ENCODE results near the gene GPR42. TPM values are rescaled to one million over a fixed set of nuclear protein-coding genes. Genes with fewer than 3 reads are reported as not detected.
"Not testable (repeated sequence)": the region's sequence is repeated elsewhere in the genome, so short reads cannot be mapped to it uniquely, and the experiment has no call there.

GPR42 gene
- polyA plus RNA-seq, 2 of the 4 experiments (the other 2 are of a cell fraction), result not detected

DNA sequence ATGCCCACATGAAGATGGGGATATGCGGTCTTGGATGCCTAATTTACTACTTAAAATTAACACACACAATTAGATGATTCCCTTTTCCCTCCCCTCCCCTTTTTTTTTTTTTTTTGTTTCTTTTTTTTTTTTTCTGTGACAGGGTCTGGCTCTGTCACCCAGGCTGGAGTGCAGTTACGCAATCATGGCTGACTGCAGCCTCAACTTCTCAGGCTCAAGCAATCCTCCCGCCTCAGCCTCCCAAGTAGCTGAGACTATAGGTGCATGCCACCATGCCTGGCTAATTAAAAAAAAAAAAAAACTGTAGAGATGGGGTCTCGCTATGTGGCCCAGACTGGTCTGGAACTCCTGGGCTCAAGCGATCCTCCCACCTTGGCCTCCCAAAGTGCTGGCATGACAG is 8.7 kb downstream of the GPR42 start:
- CTCF ChIA-PET, result interaction anchor here (1.7 to 6.0 kb wide), 2 partner anchors 26 to 31 kb away, joined by 3 to 29 read pairs; no protein-coding TSS in a partner anchor
- WGBS (ENCODE audit: missing lambda C conversion rate), result 74% methylated on average over 5 of the region's 5 CpGs

GRCh38 chr19:35379992-35380391 is 9.1 kb downstream of the GPR42 start:
- Histone ChIP-seq H3K4me3 (no peak overlapping the region), H3K4me2 (no peak overlapping the region), H3K27ac (no peak overlapping the region), H3K4me1 (no peaks in the 10 kb centered on the region), H3K9me3 (peaks cover 38% of the 10 kb centered on the region)
- CTCF ChIA-PET, result interaction anchor here (1.7 to 6.0 kb wide), 2 partner anchors 26 to 88 kb away, joined by 6 to 29 read pairs; no protein-coding TSS in a partner anchor
- FAIRE-seq (peak; percentile 86), DNase-seq (ENCODE audit: low read depth in 1 of 2, low spot score in 1 of 2) (no peak), ATAC-seq (0 out of 6 replicates have a peak, but pooled peaks of 1 of the 2 experiments have one; percentile 16)
- 6% methylated on average over 1 of the region's 1 CpG for WGBS (ENCODE audit: missing lambda C conversion rate)
- TF ChIP-seq, protein P1, sequence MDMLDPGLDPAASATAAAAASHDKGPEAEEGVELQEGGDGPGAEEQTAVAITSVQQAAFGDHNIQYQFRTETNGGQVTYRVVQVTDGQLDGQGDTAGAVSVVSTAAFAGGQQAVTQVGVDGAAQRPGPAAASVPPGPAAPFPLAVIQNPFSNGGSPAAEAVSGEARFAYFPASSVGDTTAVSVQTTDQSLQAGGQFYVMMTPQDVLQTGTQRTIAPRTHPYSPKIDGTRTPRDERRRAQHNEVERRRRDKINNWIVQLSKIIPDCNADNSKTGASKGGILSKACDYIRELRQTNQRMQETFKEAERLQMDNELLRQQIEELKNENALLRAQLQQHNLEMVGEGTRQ (IDR thresholded peaks at IDR 0.05), result no peak
- TF ChIP-seq TP53 (CRISPR knock-in tag; IDR thresholded peaks at IDR 0.05), result no peak
- TF ChIP-seq MAX (IDR thresholded peaks at IDR 0.05), result no peak
- TF ChIP-seq MAZ (IDR thresholded peaks at IDR 0.05; ENCODE audit: borderline replicate concordance, low read depth, low read length), result no peak
- TF ChIP-seq, protein P2, sequence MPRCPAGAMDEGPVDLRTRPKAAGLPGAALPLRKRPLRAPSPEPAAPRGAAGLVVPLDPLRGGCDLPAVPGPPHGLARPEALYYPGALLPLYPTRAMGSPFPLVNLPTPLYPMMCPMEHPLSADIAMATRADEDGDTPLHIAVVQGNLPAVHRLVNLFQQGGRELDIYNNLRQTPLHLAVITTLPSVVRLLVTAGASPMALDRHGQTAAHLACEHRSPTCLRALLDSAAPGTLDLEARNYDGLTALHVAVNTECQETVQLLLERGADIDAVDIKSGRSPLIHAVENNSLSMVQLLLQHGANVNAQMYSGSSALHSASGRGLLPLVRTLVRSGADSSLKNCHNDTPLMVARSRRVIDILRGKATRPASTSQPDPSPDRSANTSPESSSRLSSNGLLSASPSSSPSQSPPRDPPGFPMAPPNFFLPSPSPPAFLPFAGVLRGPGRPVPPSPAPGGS (IDR thresholded peaks at IDR 0.05), result no peak
- no peak for TF ChIP-seq FOXS1 (CRISPR knock-in tag; IDR thresholded peaks at IDR 0.05)
- TF ChIP-seq POLR2A (IDR thresholded peaks at IDR 0.05; ENCODE audit: low read length), result no peak
- TF ChIP-seq ZNF302 (CRISPR knock-in tag; IDR thresholded peaks at IDR 0.05), result no peak
- no peak for TF ChIP-seq ZC3H11A (IDR thresholded peaks at IDR 0.05)
- TF ChIP-seq, protein P3, sequence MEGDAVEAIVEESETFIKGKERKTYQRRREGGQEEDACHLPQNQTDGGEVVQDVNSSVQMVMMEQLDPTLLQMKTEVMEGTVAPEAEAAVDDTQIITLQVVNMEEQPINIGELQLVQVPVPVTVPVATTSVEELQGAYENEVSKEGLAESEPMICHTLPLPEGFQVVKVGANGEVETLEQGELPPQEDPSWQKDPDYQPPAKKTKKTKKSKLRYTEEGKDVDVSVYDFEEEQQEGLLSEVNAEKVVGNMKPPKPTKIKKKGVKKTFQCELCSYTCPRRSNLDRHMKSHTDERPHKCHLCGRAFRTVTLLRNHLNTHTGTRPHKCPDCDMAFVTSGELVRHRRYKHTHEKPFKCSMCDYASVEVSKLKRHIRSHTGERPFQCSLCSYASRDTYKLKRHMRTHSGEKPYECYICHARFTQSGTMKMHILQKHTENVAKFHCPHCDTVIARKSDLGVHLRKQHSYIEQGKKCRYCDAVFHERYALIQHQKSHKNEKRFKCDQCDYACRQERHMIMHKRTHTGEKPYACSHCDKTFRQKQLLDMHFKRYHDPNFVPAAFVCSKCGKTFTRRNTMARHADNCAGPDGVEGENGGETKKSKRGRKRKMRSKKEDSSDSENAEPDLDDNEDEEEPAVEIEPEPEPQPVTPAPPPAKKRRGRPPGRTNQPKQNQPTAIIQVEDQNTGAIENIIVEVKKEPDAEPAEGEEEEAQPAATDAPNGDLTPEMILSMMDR (IDR thresholded peaks at IDR 0.05), result no peak
- no peak for TF ChIP-seq RFX5 (IDR thresholded peaks at IDR 0.05)
- TF ChIP-seq ESRRA (IDR thresholded peaks at IDR 0.05; ENCODE audit: borderline replicate concordance, low read length), result no peak
- no peak for TF ChIP-seq KDM5A (IDR thresholded peaks at IDR 0.05)
- POLR2A ChIA-PET, result no interaction called here

More for the DNA sequence above, 8.7 kb downstream of the GPR42 start:
- ATAC-seq; DNase-seq (ENCODE audit: low read depth in 1 of 2, low spot score in 1 of 2); H3K4me2 ChIP-seq; POLR2A ChIA-PET; H3K4me3 ChIP-seq; FAIRE-seq; H3K27ac ChIP-seq; H3K4me1 ChIP-seq: not testable (repeated sequence)
- peaks cover 33% of the 10 kb centered on the region for H3K9me3 ChIP-seq
- peak; percentile 67 to 76; a peak in 3 of 4 replicates for TF ChIP-seq CEBPB (IDR thresholded peaks at IDR 0.05)

DNA sequence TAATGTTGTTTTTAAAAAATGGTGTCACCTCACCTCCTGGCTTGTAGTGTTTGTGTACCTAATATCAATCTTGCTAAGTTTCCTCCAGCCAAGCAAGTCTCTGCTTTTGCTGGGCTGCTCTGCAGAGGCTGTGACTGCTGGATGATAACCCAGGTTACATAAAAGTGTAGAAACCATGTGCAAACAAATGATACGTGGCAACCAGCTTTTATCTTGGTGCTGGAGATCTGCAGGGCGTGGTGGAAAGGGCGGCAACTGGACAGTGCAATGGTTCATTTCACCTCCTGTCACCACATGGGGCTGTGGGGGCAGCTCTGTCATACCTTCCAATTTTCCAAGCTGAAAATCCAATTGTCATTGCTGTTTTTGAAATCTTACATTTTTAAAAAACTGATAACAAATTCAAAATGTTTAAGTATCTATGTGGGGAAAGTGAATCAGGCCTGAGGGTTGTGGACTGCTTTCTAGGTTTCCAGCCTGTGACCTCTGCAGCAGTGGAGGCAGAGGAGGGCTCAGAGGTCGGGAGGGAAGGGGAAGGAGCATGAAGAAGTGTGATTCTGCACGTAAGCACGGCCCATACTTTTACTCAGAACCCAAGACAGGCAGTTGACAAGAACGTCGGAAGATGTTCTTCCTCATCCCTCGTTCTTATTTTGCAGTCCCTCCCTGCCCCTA is 9.7 kb downstream of the GPR42 start:
- TF ChIP-seq HOXB13 (CRISPR knock-in tag; IDR thresholded peaks at IDR 0.05; ENCODE audit: low read depth) (no peak), POLR2A (IDR thresholded peaks at IDR 0.05; ENCODE audit: low read length) (no peak), EHF (CRISPR knock-in tag; IDR thresholded peaks at IDR 0.05) (no peak)
- TF ChIP-seq, protein P4, sequence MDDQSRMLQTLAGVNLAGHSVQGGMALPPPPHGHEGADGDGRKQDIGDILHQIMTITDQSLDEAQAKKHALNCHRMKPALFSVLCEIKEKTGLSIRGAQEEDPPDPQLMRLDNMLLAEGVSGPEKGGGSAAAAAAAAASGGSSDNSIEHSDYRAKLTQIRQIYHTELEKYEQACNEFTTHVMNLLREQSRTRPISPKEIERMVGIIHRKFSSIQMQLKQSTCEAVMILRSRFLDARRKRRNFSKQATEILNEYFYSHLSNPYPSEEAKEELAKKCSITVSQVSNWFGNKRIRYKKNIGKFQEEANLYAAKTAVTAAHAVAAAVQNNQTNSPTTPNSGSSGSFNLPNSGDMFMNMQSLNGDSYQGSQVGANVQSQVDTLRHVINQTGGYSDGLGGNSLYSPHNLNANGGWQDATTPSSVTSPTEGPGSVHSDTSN (IDR thresholded peaks at IDR 0.05), result no peak
- no peak for DNase-seq (ENCODE audit: low read depth in 1 of 2, low spot score in 1 of 2)
- no peaks in the 10 kb centered on the region for H3K4me1 ChIP-seq
- no peak overlapping the region for H3K4me3 ChIP-seq
- no peak; a peak in 1 of 6 replicates for ATAC-seq
- ChIA-PET POLR2A (no interaction called here), CTCF (interaction anchor here (1.7 to 6.0 kb wide), 2 partner anchors 27 to 87 kb away, joined by 6 to 29 read pairs; no protein-coding TSS in a partner anchor)
- FAIRE-seq, result no peak
- 21% methylated on average over 9 of the region's 9 CpGs for WGBS (ENCODE audit: missing lambda C conversion rate)
- H3K27ac ChIP-seq, result no peak overlapping the region
- peaks cover 41% of the 10 kb centered on the region for H3K9me3 ChIP-seq
- H3K4me2 ChIP-seq, result no peak overlapping the region
